GM21786 (cell line): ENCODE data around the gene PRTN3.
"Not testable (repeated sequence)": the region's sequence is repeated elsewhere in the genome, so short reads cannot be mapped to it uniquely, and the experiment has no call there.

Source experiments
- ATAC-seq: cut with Tn5 transposase; IDR thresholded peaks from one replicate; pipeline ENCODE4 v1.9.1; 2021; ENCODE audit not compliant: unreplicated experiment

The PRTN3 gene

DNA sequence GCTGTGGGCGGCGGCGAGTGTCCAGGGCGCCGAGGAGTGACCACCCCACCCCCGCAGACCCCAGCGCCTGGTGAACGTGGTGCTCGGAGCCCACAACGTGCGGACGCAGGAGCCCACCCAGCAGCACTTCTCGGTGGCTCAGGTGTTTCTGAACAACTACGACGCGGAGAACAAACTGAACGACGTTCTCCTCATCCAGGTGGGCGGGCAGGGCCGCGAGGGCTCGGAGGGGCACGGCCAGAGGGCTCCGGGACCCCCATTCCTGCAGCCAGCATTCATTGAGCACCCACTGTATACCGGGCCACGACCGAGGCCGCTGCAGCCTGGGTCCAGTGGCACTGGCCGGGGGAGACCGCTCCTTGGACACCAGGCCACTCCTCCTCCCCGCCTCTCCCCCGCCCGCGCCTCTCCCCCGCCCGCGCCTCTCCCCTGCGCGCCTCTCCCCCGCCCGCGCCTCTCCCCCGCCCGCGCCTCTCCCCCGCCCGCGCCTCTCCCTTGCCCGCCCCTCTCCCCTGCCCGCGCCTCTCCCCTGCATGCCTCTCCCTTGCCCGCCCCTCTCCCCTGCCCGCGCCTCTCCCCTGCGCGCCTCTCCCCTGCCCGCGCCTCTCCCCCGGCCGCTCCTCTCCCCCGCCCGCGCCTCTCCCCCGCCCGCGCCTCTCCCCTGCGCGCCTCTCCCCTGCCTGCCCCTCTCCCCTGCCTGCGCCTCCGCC is 3.2 kb downstream of the PRTN3 start:
- no peak for ATAC-seq

DNA sequence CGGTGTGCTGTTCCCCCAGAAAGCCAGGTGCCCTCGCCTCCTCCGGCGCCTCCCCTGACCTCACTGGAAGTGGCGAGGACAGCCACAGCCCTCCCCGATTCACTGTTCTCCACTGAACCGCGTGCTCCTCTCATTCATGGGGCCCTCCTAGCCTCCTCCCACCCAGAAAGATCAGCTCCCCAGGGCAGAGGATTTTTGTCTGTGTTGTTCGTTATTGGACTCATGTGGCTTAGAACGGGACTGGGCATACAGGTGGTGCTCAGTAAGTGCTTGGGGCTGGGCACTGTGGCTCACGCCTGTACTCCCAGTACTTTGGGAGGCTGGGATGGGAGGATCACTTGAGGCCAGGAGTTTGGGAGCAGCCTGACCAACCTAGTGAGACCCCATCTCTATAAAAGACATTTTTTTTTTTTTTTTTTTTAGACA is 3.8 kb downstream of the PRTN3 start:
- ATAC-seq, result no peak

- no peak for ATAC-seq
Observed at GRCh38 chr19:845707-846521, 5.1 kb downstream of the PRTN3 start.

- no peak for ATAC-seq
Observed at GRCh38 chr19:848386-848921, 7.7 kb downstream of the PRTN3 start.

GRCh38 chr19:849195-849594 is 8.4 kb downstream of the PRTN3 start:
- not testable (repeated sequence) for ATAC-seq

GRCh38 chr19:850221-850978 is 9.6 kb downstream of the PRTN3 start:
- no peak for ATAC-seq

GRCh38 chr19:850979-851335 is 10.2 kb downstream of the PRTN3 start:
- ATAC-seq, result no peak

- no peak for ATAC-seq
Observed at GRCh38 chr19:852136-853013, 11.6 kb downstream of the PRTN3 start, which contains the start of gene ELANE. Gene ELANE (plus strand): TSS chr19:852303. CDS start chr19:852329, 26 bp downstream.

DNA sequence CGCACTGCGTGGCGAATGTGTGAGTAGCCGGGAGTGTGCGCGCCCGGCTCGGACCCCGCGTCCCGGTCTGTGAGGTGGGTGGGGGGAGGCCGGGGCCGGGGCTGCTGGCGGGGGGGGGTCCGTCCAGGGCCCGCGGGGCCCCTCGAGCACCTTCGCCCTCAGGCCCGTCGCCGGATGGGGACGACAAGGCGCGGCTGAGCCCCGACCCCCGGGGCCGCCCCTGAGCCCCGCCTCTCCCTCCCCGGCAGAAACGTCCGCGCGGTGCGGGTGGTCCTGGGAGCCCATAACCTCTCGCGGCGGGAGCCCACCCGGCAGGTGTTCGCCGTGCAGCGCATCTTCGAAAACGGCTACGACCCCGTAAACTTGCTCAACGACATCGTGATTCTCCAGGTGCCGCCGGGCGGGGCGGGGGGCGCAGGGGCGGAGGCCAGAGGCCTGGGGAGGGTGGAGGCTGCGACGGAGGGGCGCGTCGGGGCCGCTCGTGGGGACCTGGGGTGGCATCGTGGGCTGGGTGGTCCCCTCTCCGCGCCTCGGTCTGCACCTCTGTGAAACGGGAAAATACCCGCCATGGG is 12.3 kb downstream of the PRTN3 start:
- ATAC-seq, result no peak

DNA sequence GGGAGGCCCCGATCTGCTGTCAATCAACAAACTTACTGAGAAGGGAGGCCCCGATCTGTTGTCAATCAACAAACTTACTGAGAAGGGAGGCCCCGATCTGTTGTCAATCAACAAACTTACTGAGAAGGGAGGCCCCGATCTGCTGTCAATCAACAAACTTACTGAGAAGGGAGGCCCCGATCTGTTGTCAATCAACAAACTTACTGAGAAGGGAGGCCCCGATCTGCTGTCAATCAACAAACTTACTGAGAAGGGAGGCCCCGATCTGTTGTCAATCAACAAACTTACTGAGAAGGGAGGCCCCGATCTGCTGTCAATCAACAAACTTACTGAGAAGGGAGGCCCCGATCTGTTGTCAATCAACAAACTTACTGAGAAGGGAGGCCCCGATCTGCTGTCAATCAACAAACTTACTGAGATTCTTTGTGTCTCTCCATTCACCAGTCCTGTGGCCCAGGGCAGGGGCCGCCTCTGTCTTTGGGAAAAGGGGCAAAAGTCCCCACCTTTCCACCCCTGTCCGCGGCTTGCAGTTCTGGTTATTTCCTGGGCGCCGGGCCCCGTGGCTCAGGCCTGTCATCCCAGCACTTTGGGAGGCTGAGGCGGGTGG is 12.9 kb downstream of the PRTN3 start:
- ATAC-seq, result not testable (repeated sequence)

- ATAC-seq, result no peak
Observed at GRCh38 chr19:854549-854948, 13.8 kb downstream of the PRTN3 start.

GRCh38 chr19:855142-855541 is 14.3 kb downstream of the PRTN3 start:
- no peak for ATAC-seq

DNA sequence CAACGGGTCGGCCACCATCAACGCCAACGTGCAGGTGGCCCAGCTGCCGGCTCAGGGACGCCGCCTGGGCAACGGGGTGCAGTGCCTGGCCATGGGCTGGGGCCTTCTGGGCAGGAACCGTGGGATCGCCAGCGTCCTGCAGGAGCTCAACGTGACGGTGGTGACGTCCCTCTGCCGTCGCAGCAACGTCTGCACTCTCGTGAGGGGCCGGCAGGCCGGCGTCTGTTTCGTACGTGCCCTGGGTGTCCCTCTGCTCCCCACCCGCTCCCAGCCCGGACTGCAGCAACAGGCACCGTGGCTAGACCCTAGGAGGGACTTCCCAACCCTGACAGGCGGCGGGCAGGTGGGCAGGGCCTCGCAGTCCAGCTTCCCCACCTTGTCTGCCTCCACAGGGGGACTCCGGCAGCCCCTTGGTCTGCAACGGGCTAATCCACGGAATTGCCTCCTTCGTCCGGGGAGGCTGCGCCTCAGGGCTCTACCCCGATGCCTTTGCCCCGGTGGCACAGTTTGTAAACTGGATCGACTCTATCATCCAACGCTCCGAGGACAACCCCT is 14.8 kb downstream of the PRTN3 start:
- no peak for ATAC-seq

DNA sequence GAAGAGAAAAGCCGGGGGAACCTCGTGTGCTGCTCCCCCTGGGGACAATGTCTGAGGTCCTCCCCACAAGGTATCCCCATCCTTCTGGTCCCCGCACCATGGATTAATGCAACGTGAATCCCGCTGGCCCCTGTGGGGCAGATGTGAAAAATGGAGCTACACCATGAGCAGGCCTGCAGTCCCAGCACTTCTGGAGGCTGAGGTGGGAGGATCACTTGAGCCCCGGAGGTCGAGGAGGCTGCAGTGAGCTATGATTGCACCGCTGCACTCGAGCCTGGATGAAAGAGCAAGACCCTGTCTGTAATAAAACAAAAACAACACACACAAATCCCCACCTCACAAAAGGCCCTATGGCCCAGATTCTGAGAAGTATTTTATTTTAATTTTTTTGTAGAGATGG is 17.5 kb downstream of the PRTN3 start:
- no peak for ATAC-seq

DNA sequence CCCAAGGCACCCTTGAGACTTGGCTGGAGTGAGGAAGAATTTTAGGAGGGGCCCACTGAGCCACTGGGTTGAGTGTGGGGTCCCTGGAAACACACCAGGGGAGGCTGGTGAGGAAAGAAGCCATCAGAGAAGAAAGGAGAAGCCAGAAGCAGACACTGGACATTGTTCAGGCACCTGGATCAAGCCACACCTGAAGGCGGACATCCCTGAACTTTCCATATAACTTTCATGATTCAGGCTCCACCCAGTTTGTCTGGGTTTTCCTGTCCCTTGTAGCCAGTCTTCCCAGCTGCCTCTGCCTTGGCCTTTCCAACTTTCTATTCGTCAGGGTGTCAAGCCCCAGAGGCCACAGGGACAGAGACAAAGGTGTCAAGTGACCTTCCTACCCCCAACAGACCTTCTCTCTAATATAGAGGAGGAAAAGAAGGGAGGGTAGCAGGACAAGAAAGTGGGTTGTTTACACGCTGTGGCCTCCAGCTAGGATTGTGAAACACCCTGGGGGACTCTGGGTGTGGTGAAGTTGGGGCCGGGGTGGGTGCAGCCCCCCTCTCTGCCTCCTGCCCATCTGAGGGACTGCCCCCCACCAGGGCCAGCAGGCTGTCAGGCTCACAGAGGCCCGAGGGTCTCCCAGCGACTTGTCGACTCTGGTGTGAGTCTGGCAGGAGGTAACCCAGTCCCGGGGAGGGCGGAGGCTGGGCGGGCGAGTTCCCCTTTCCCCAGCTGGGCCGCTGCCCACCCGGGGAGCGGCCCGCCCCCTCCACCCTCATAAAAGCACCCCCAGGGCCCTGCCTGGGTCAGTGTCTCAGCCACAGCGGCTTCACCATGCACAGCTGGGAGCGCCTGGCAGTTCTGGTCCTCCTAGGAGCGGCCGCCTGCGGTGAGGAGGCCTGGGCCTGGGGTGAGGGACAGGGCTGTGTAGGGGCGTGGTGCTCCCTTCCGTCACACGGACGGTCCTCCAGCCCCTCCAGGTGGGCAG is 18.4 kb downstream of the PRTN3 start, which contains the start of gene CFD:
Gene CFD (plus strand): TSS at position 797 of the 976 bp plus-strand sequence. CDS start 26 bp downstream, at position 823.
- ATAC-seq, result no peak

- ATAC-seq, result no peak
Observed at GRCh38 chr19:861141-861755, 20.4 kb downstream of the PRTN3 start.

DNA sequence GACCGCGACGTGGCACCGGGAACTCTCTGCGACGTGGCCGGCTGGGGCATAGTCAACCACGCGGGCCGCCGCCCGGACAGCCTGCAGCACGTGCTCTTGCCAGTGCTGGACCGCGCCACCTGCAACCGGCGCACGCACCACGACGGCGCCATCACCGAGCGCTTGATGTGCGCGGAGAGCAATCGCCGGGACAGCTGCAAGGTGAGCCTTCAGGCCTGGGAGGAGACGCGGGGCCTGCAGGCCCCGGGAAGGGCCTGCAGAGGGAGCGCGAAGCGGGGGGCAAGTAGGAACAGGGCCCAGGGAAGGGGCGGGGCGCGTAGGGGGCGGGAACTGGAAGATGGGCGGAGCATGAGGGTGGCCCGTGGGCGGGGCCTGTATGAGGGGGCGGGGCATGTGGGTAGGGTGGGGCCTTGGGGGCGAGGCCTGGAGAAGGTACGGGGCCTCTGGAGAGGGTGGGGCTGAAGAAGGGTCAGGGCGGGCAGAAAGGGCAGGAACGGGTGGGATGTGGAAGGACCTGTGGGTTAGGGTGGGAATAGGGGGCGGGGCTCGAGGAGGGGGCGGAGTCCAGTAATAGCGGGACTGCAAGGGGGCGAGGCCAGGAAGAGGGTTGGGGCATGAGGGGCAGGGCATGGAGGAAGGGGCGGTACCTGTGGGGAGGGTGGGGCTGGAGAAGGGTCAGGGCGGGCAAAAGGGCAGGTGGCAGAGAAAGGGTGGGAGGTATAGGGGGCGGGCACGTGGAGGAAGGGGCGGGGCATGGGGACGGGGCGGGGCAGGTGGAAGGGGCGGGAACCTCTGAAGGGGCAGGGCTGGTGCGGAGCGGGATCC is 21.2 kb downstream of the PRTN3 start:
- no peak for ATAC-seq
